ENCODE results near the gene NTNG1. TPM values are rescaled to one million over a fixed set of nuclear protein-coding genes. Genes with fewer than 3 reads are reported as not detected.

Gene NTNG1
- total and polyA plus RNA-seq, 2 of the 13 experiments (the other 11 are each of a cell fraction or from before 2014, with no cell fraction given): not detected

GRCh38 chr1:107501081-107501605 is 360.3 kb downstream of the NTNG1 start (continued):
- TF ChIP-seq ATRX (CRISPR knock-in tag; IDR thresholded peaks at IDR 0.05; ENCODE audit: borderline replicate concordance): no peak
- no peak for TF ChIP-seq IKZF5 (CRISPR knock-in tag; IDR thresholded peaks at IDR 0.05)
- TF ChIP-seq ZNF101 (CRISPR knock-in tag; IDR thresholded peaks at IDR 0.05; ENCODE audit: borderline replicate concordance, low read depth): no peak
- TF ChIP-seq ZNF670 (CRISPR knock-in tag; IDR thresholded peaks at IDR 0.05; ENCODE audit: borderline replicate concordance): no peak
- TF ChIP-seq FOXP1 (IDR thresholded peaks at IDR 0.05): no peak
- no peak for TF ChIP-seq FOXP1 (CRISPR knock-in tag; IDR thresholded peaks at IDR 0.05)
- TF ChIP-seq BORCS8-MEF2B (CRISPR knock-in tag; IDR thresholded peaks at IDR 0.05): no peak
- no peak for TF ChIP-seq NFATC3 (CRISPR knock-in tag; IDR thresholded peaks at IDR 0.05)
- TF ChIP-seq HHEX (CRISPR knock-in tag; IDR thresholded peaks at IDR 0.05): no peak
- no peak for TF ChIP-seq PRPF4 (IDR thresholded peaks at IDR 0.05; ENCODE audit: low read depth, low read length, poor library complexity, severe bottlenecking)

GRCh38 chr1:107510347-107510746 is 369.5 kb downstream of the NTNG1 start:
- in situ Hi-C loops (cut with HindIII; ENCODE audit: extremely low pct_ligation_motif_present, low pct_unique_long_range_greater_than_20kb): no loop called here
- TF ChIP-seq STAT6 (CRISPR knock-in tag; IDR thresholded peaks at IDR 0.05; ENCODE audit: borderline replicate concordance): no peak
- TF ChIP-seq E2F1 (CRISPR knock-in tag; IDR thresholded peaks at IDR 0.05): no peak
- no peak for TF ChIP-seq E2F5 (CRISPR knock-in tag; conservative IDR thresholded peaks at IDR 0.05)
- TF ChIP-seq ZNF777 (CRISPR knock-in tag; IDR thresholded peaks at IDR 0.05): no peak
- no peak for TF ChIP-seq ATM (IDR thresholded peaks at IDR 0.05; ENCODE audit: borderline replicate concordance)
- H3K9ac ChIP-seq (ENCODE audit: insufficient read depth, low read depth, low read length): no peak overlapping the region
- FAIRE-seq: no peak
- H3K27ac ChIP-seq (ENCODE audit: extremely low read length, insufficient read depth, low read length): no peak overlapping the region
- BruUV-seq (replicated peaks): no TSS peak
- CTCF ChIA-PET (ENCODE audit: low intra/inter-chr PET ratio, low total read pairs): no interaction called here
- no peak overlapping the region for H3K4me3 ChIP-seq (replicated peaks in 1 of 3; ENCODE audit: insufficient read depth in 1 of 3, low read depth in 2 of 3, low read length in 3 of 3)
- H2AFZ ChIP-seq (ENCODE audit: low read length): no peak overlapping the region
- no peak overlapping the region for H3K4me2 ChIP-seq (ENCODE audit: low read depth, low read length)
- peaks cover 16% of the 10 kb centered on the region for H3K9me3 ChIP-seq (ENCODE audit: low read length)
- H4K20me1 ChIP-seq (ENCODE audit: insufficient read depth, low read length): no peaks in the 10 kb centered on the region
- intact Hi-C loops (cut with micrococcal nuclease; ENCODE audit: unreplicated experiment): no loop called here
- ATAC-seq: no peak
- 40% methylated on average over 3 of the region's 4 CpGs for WGBS (ENCODE audit: low lambda C conversion rate)
- H3K79me2 ChIP-seq (ENCODE audit: insufficient read depth, low read length): no peaks in the 10 kb centered on the region
- no peak for DNase-seq (ENCODE audit: low spot score)
- H3K36me3 ChIP-seq (replicated peaks in 1 of 2; ENCODE audit: control insufficient read depth in 1 of 2, insufficient read depth in 2 of 2, low read length in 2 of 2): no peaks in the 10 kb centered on the region
- H3K4me1 ChIP-seq (ENCODE audit: insufficient read depth, low read length): peaks cover 12% of the 10 kb centered on the region
- H3K27me3 ChIP-seq (ENCODE audit: control insufficient read depth in 1 of 2, insufficient read depth in 2 of 2, low read length in 2 of 2): no peaks in the 10 kb centered on the region
- POLR2A ChIA-PET: no interaction called here
